NCI-H2081 treated with DMSO at 0.1 percent for 48 hours (cell line): ENCODE results near the gene EFNA5.
A peak's percentile ranks its signal among the peaks of the same experiment; 100 is the strongest.

Experiments
- DNase-seq: peaks from one replicate; lab custom pipeline; 2025; lab: John Stamatoyannopoulos, UW

The EFNA5 gene

DNA sequence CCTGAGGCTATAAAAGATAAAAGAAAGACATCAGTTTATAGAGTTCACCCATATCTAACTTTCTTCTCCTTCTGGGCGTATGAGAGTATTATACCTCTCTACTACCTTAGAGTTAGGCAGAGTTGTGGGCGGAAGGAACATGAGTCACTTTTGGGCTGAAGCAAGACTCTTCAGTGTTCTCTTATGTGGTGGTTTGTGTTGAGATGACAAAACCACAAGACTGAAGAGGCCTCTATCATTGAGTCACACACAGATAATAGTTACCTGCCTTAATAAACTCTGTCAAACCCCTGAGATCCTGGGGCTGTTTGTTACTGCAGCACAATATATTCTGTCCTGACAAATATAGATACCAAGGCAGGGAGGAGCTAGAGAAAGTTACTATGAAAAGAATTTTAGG lies 184.2 kb downstream of the EFNA5 start:
- DNase-seq = no peak

DNA sequence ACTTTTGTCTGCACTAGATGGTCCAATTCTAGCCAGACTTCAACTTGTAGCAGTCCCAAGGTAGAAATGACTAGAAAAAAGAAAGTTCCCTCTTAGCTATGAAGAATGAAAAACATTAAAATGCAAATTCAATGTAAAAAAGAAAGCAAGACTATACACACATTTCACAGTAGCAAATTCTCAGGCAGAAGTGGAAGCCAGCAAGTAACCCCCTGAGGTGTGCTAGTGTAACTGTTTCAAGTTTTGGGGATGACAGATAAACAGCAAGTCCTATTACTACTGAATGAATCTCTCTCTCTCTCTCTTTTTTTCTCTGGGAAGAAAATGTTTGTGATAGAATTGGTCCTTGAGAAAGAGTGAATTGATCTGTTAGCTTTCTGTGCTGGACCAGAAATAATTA lies 185.6 kb downstream of the EFNA5 start:
- no peak for DNase-seq

GRCh38 chr5:107484281-107484680 lies 186.5 kb downstream of the EFNA5 start:
- DNase-seq = no peak

GRCh38 chr5:107483231-107484024 lies 187.3 kb downstream of the EFNA5 start:
- DNase-seq = no peak

- no peak for DNase-seq
These were observed 192.6 kb downstream of the EFNA5 start for GRCh38 chr5:107478068-107478641.

GRCh38 chr5:107477492-107477891 lies 193.2 kb downstream of the EFNA5 start:
- no peak for DNase-seq

GRCh38 chr5:107476783-107477182 lies 194.0 kb downstream of the EFNA5 start:
- DNase-seq = peak; percentile 13

- DNase-seq = no peak
These were observed 195.8 kb downstream of the EFNA5 start for GRCh38 chr5:107474716-107475489.

DNA sequence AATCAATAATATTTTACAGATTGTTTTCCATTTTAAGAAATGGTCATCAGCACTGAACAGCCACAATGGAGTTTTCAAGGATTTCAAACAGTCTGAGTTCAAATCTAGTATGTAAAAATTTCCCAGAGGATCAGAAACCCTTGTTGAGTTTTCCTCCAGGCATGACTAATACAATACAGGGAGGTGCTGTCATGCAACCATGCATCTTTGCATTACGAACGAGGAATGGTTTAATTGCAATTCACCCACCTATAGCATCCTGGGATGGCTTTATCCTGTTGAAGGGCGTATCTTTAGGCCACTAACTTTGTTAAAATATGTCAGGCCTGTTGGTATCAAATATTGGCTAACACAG lies 196.4 kb downstream of the EFNA5 start:
- no peak for DNase-seq

DNA sequence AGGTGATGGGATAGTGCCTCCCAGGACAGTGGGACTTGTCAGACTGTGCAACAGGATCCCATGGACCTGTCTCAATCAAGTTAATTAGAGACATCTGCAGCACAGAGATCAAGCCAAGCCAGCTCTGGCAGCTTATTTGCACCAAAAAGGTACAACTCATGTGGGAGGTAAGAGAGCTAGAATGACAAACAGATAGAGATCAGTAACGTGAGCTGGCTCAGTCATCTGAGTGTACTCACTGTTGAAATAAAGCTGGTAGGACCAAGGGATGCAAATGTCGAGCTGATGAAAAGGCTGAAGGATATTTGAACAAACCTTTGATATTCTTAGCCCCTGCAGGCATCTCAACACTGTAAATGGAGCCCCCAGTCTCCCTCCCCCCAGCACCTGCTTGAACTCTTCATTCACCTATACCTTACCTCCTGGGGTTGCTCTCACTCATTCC lies 198.1 kb downstream of the EFNA5 start:
- DNase-seq = no peak

DNA sequence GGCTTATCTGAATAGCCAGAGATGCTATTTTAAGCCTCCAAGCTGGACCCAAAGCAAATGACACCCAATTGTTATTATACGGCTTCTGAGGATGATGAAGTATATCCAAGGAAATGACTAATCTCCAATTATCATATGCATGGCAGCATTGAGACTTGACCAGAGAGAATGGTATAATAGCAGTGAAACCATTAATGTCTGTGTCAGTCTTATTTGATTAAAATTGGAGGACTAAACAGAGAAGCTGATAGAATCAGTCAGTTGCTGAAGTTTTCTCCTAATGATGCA lies 200.5 kb downstream of the EFNA5 start:
- DNase-seq = no peak

DNA sequence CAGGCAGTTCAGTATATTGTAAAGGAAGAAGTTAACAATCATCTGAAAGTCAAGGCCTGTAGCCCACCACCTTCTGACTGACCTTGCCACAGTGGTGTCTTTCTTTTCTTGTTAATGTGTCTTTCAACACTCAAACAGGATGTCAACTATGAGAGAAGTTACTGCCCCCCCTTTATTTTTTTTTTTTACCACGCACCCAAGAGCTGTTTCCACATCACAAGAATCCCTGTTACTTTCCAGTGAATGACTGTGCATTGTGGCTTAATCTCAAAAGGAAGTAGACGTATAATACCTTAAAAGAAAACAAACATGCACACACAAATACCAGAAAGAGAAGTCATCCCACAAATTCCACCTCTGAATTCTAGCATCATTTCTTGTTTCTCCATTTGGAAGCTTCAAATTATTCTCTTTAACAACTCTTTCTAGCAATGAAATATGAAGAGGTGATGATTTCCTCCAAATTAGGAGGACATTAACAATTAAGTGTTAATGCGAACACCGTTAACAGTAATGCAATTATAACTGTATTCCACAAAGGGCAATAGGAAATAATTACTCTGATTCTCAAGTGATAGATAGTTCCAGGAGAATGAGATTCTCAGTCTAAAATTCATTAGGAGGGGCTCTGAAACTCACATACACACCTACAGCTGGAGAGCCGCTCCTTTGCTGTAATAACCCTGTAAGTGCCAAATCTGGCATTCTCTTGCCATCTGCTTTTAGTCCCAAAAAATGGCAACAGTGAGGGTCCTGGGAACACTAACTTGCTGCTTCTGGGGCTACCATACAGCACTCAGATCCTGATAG lies 201.0 kb downstream of the EFNA5 start:
- DNase-seq = no peak

DNA sequence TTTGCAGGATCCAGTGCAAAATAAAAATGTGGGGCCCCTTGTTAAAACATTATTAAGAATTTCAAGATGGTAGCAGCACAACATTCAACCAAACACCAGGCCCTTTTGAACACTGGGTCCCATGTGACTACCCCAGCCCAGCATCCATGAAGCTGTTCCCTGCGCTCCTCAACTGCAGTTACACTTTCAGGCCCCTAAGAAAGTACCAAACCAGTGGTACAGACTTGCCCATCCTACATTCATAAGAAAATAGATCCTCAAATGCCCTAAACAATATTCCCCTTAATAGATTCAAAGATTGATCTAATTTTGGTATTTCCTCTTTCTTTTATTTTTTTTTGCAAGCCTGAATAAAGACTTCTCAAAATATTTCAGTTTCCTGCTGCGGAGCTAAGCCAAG lies 201.7 kb downstream of the EFNA5 start:
- no peak for DNase-seq

GRCh38 chr5:107468276-107468675 lies 202.5 kb downstream of the EFNA5 start:
- DNase-seq = no peak

DNA sequence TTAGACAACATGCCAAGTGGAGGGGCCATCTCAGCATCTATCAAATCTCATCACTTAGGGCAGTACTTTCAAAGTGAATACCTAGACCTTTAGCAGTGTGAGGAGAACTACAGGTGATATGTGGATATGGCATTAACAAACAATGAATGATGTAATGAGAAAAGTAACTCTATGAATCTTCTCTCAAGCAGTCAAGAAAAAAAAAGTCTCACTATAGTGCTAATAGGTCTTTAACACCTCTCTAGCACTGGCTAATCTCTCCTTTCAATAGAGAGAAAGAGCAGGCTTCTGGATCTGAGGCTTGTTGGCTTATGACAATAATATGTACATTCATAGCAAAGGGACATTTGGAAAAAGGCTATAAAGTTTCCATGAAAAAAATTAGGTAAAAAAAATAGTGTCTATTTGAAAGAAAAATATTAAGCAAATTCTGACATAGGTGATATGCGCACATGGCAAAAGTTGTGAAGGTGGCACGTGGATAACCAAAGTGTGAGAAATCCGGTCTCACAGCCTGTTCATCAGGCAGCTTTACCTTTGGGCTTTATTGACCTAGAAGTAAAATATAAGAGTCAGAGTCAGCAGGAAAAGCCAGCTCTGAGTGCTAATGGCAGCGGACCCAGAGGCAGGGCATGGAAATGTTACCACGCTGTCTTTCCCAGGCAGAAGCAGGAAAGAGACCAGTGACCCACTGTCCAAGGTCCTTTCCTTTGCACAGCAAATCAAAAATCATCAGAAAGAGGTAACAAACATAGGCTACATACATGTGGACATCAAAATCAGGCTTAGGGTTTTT lies 203.4 kb downstream of the EFNA5 start:
- no peak for DNase-seq

DNA sequence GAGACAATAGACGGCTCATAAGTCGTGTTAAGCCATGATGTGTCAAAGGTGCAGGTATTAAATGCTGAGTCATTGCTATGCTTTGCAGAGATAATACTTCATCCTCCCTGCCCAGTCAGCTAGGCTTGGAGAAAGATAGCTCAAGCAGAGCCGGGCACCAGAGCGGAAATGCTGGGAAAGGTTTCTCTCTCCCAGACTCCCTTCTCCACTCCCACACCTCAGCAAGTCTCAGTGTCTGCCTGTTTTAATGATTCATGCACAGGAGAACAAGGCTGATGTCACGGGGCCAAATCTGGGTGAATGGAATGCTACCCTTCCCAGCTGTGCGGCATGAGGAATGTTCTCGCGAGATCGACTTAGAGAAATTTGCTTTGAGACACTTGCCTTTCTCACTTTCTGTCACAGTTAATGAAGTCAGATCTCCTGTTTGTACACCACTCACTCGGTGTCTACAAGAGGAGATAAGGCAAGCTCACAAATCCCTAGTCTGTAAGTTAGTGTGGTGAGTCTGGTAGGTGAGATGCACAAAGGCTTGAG lies 204.4 kb downstream of the EFNA5 start:
- DNase-seq = no peak

DNA sequence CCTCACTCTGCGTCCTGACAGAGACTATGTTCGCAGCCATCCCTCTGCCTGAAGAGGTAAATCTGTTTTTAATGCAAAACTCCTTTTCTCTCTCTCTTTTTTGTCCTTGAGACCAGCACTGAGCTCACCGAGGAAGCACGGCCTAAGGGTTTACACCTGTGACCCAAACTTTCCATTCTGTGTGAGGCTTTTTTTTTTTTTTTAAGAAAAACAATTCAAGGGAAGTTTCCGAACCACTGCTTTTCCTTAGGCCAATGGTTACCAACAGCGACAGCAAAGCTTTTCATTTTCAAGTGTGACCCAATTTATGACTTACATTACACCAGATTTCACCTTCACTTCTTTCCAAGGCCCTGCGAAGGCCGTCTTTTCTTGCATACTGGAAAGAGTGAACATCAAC lies 205.9 kb downstream of the EFNA5 start:
- no peak for DNase-seq

- no peak for DNase-seq
These were observed 206.3 kb downstream of the EFNA5 start for GRCh38 chr5:107464416-107464815.

GRCh38 chr5:107463731-107464130 lies 207.0 kb downstream of the EFNA5 start:
- DNase-seq = no peak

- DNase-seq = no peak
These were observed 209.0 kb downstream of the EFNA5 start for GRCh38 chr5:107461770-107462169.

GRCh38 chr5:107460789-107461188 lies 209.9 kb downstream of the EFNA5 start:
- DNase-seq = no peak
